Endothelial cell of umbilical vein (primary cell): ENCODE data around the gene SRCAP. TPM values are rescaled to one million over a fixed set of nuclear protein-coding genes. Genes with fewer than 3 reads are reported as not detected.

Source experiments
- BruUV-seq: library from RNA; stranded (reverse); fragments of 400-500 nt; replicated peaks from 2 replicates; lab custom pipeline; 2021; lab: Mats Ljungman, UMichigan
- CTCF ChIA-PET: fragments of 300-600, 350-600 bp; sonication (Branson Sonifier 250); formaldehyde crosslinking; loops from one replicate; lab custom pipeline; 2021; ENCODE audit warnings: antibody characterized with exemption, inconsistent platforms; lab: Charles Lee
- POLR2A ChIA-PET: fragments of 300-600, 350-600 bp; sonication (Branson Sonifier 250); formaldehyde crosslinking; loops from one replicate; lab custom pipeline; 2021; ENCODE audit warnings: antibody characterized with exemption, inconsistent platforms; lab: Charles Lee
- DNase-seq: peaks from one replicate; pipeline ENCODE4 v3.0.0-alpha.2; 2011; ENCODE audit warnings: low read depth, low spot score
- FAIRE-seq: peaks from 2 replicates; lab custom pipeline; 2011; peaks lifted over from hg19 to GRCh38; lab: Jason Lieb, UNC
- H2AFZ ChIP-seq: 2 replicates; pipeline ENCODE4 v1.6.0; 2012; ENCODE audit warnings: low read depth, low read length, control low read depth, inconsistent platforms
- H3K27ac ChIP-seq: 2 replicates; pipeline ENCODE4 v1.5.1; 2011; ENCODE audit warnings: low read depth, mild to moderate bottlenecking, control low read depth, low read length, moderate library complexity; ENCODE audit not compliant: insufficient read depth
- H3K27me3 ChIP-seq, 2 experiments: 2 replicates each; pipeline versions ENCODE4 v1.6.0 to v1.6.1; 2011; ENCODE audit warnings: low read length in 2 of 2, mixed read lengths in 1 of 2; ENCODE audit not compliant: control insufficient read depth in 2 of 2, insufficient read depth in 2 of 2
- H3K36me3 ChIP-seq, 2 experiments: 2 replicates in 1 of 2; 3 replicates in 1 of 2; pipeline ENCODE4 v1.5.1; 2011; ENCODE audit warnings: low read length in 2 of 2, mild to moderate bottlenecking in 1 of 2, moderate library complexity in 1 of 2; ENCODE audit not compliant: control insufficient read depth in 2 of 2, insufficient read depth in 2 of 2; ENCODE audit errors: extremely low read depth in 1 of 2
- H3K4me1 ChIP-seq: 3 replicates; pipeline ENCODE4 v1.5.1; 2011; ENCODE audit warnings: mild to moderate bottlenecking, low read length; ENCODE audit not compliant: control insufficient read depth, insufficient read depth; ENCODE audit errors: extremely low read depth
- H3K4me2 ChIP-seq: 2 replicates; pipeline ENCODE4 v1.6.1; 2011; ENCODE audit warnings: low read length, control low read depth, mixed read lengths; ENCODE audit not compliant: insufficient read depth
- H3K4me3 ChIP-seq, 3 experiments: fragments of 200-600 bp in 1 of 3; sonication (generic), shearing (Covaris generic) in 1 of 3; replicated peaks in 1 of 3; 2 replicates each; pipeline ENCODE4 v1.5.1; 2011 to 2016; ENCODE audit warnings: control low read depth in 3 of 3, low read length in 3 of 3, mild to moderate bottlenecking in 2 of 3, inconsistent platforms in 1 of 3, low read depth in 1 of 3, moderate library complexity in 1 of 3; ENCODE audit not compliant: insufficient read depth in 1 of 3
- H3K79me2 ChIP-seq: 2 replicates; pipeline ENCODE4 v1.6.0; 2012; ENCODE audit warnings: low read length, inconsistent platforms; ENCODE audit not compliant: control insufficient read depth, insufficient read depth
- H3K9ac ChIP-seq: replicated peaks from 2 replicates; pipeline ENCODE3; 2011; ENCODE audit warnings: low read length, control low read depth; ENCODE audit not compliant: insufficient read depth; ENCODE audit errors: extremely low read depth
- H3K9me1 ChIP-seq: replicated peaks from 3 replicates; pipeline ENCODE4 v1.6.0; 2011; ENCODE audit warnings: mild to moderate bottlenecking, low read length; ENCODE audit not compliant: control insufficient read depth, insufficient read depth; ENCODE audit errors: extremely low read depth
- H3K9me3 ChIP-seq: replicated peaks from 2 replicates; pipeline ENCODE4 v1.5.1; 2012; ENCODE audit warnings: low read length, inconsistent platforms; ENCODE audit not compliant: control insufficient read depth, insufficient read depth
- H4K20me1 ChIP-seq: replicated peaks from 2 replicates; pipeline ENCODE3; 2011; ENCODE audit warnings: mild to moderate bottlenecking, low read length; ENCODE audit not compliant: control insufficient read depth, insufficient read depth; ENCODE audit errors: extremely low read depth
- CTCF ChIP-seq, 2 donors: IDR thresholded peaks; 1 replicate in 1 of 2; 2 replicates in 1 of 2; pipeline ENCODE4 v1.5.1; 2011; ENCODE audit warnings: low read length in 2 of 2, mild to moderate bottlenecking in 2 of 2, moderate library complexity in 2 of 2, control low read depth in 1 of 2, inconsistent platforms in 1 of 2, low read depth in 1 of 2; ENCODE audit not compliant: insufficient read depth in 1 of 2; ENCODE audit errors: extremely low read depth in 1 of 2
- EZH2 ChIP-seq: IDR thresholded peaks from 2 replicates; pipeline ENCODE4 v1.6.1; 2012; ENCODE audit warnings: borderline replicate concordance, low read depth, mild to moderate bottlenecking, moderate library complexity, low read length, inconsistent platforms; ENCODE audit not compliant: severe bottlenecking
- FOS ChIP-seq: IDR thresholded peaks from 2 replicates; pipeline ENCODE4 v1.6.1; 2011; ENCODE audit warnings: mild to moderate bottlenecking, low read length, moderate library complexity, borderline replicate concordance; ENCODE audit not compliant: insufficient read depth
- GATA2 ChIP-seq: IDR thresholded peaks from 2 replicates; pipeline ENCODE4 v1.7.0; 2011; ENCODE audit warnings: low read depth, mild to moderate bottlenecking, moderate library complexity, mixed read lengths, low read length; ENCODE audit not compliant: insufficient read length, insufficient read depth
- JUN ChIP-seq: IDR thresholded peaks from 2 replicates; pipeline ENCODE4 v1.6.1; 2011; ENCODE audit warnings: borderline replicate concordance, low read depth; ENCODE audit not compliant: insufficient read length, insufficient read depth
- MAX ChIP-seq: IDR thresholded peaks from 2 replicates; pipeline ENCODE4 v1.6.1; 2011; ENCODE audit not compliant: insufficient read depth, insufficient read length
- MYC ChIP-seq: IDR thresholded peaks from one replicate; pipeline ENCODE4 v1.6.1; 2011; ENCODE audit warnings: mild to moderate bottlenecking, low read depth, low read length
- POLR2A ChIP-seq: IDR thresholded peaks from 2 replicates; pipeline ENCODE4 v1.6.1; 2012; ENCODE audit warnings: low read depth, mild to moderate bottlenecking, control low read depth, low read length
- POLR2AphosphoS5 ChIP-seq: IDR thresholded peaks from 2 replicates; pipeline ENCODE4 v1.6.1; 2012; ENCODE audit warnings: low read depth, mild to moderate bottlenecking, control low read depth, low read length, moderate library complexity; ENCODE audit not compliant: insufficient read depth
- dilution Hi-C: fragments of 300-500 bp; cut with MboI; formaldehyde crosslinking; loops from one replicate; pipeline ENCODE4 v1.15.0; 2019; ENCODE audit warnings: low sequenced_read_pairs; ENCODE audit not compliant: extremely low pct_ligation_motif_present
- intact Hi-C: fragments of 100-400 bp; cut with micrococcal nuclease; formaldehyde crosslinking; loops from one replicate; pipeline ENCODE4 v1.10.0; 2022
- polyA plus RNA-seq, 4 experiments: library from polyadenylated mRNA; depleted of rRNA in 3 of 4; stranded (reverse) in 3 of 4; unstranded in 1 of 4; fragments of >200 nt; gene quantifications; 2 replicates each; pipeline versions ENCODE4 v1.2.1 to v1.2.3, GENCODE V29; 2011 to 2012; ENCODE audit warnings: missing spikeins in 1 of 4
- total RNA-seq: library from RNA; stranded (reverse); gene quantifications from 2 replicates; pipeline ENCODE4 v1.2.3, GENCODE V29; 2021

Gene SRCAP
- total and polyA plus RNA-seq, 2 donors (not counting 3 experiments of a cell fraction or from before 2014, with no cell fraction given) = 11.0 to 77.7 TPM

DNA sequence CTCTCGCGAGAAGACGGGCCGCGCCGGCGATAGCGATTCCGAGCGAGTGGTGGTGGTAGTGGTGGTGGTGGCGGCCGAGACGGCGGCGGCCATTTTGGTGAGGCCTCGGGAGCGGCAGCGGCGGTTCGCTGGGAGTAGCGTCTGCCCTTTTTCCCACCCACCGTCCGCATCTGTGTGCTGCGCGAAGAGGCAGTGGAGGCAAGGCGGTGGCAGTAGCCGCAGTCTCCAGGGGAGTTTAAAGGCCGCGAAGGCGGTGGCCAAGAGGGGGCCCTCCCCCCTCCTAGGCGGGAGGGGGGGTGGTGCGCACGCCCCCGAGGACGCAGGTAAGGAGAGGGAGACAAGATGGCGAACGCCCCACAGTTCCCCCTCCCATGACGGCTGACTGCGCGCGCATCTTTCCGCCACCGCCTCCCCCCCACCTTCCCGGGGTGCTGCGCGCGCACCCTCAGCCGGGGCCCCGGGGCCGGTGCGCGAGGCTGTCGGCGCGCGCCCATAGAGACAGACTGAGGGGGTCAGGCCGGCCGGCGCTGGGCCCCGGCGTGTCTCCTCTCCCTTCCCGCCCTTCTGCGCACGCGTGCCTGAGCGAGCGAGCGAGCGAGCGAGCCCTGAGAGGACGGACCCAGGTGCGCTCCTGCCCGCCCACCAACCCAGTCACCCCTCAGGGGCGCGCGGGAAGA is 694 bp upstream of the SRCAP start:
- H3K36me3 ChIP-seq = peaks cover 4 to 16% of the 10 kb centered on the region in 2 experiments
- H3K4me3 ChIP-seq = peak overlapping the region; percentile 49 to 99 (median 77)
- peaks cover 3% of the 10 kb centered on the region for H4K20me1 ChIP-seq
- H3K27ac ChIP-seq = peak overlapping the region; percentile 94
- TF ChIP-seq POLR2A (peak; percentile 94), EZH2 (no peak), GATA2 (no peak), MAX (no peak), POLR2AphosphoS5 (peak; percentile 36), MYC (no peak), JUN (no peak), CTCF (IDR thresholded peaks at IDR 0.05; ENCODE audit: extremely low read depth in 1 of 2, insufficient read depth in 1 of 2, low read depth in 1 of 2, low read length in 2 of 2) (no peak), FOS (no peak)
- peak overlapping the region; percentile 40 for H2AFZ ChIP-seq
- intact Hi-C loops (loop anchor here (1.0 to 5.0 kb wide), 6 partner anchors 40 to 225 kb away; partner anchors contain the start of genes FBRS, FBXL19, PHKG2 and PRR14), dilution Hi-C loops (no loop called here)
- H3K9ac ChIP-seq = peak overlapping the region; percentile 99
- peaks cover 26% of the 10 kb centered on the region for H3K4me1 ChIP-seq
- no peaks in the 10 kb centered on the region for H3K27me3 ChIP-seq
- DNase-seq (peak; percentile 96), FAIRE-seq (no peak)
- peaks cover 27% of the 10 kb centered on the region for H3K79me2 ChIP-seq
- ChIA-PET POLR2A (interaction anchor here (1.0 kb wide), 1 partner anchor 40 kb away, joined by 3 read pairs; the partner anchor contains the start of gene FBRS), CTCF (no interaction called here)
- H3K4me2 ChIP-seq = peak overlapping the region; percentile 83
- BruUV-seq = no TSS peak
- no peaks in the 10 kb centered on the region for H3K9me1 ChIP-seq
- H3K9me3 ChIP-seq = no peaks in the 10 kb centered on the region
